Measurements from ENCODE around the gene C4orf33.
A peak's percentile ranks its signal among the peaks of the same experiment; 100 is the strongest.
"Not testable (repeated sequence)": the region's sequence is repeated elsewhere in the genome, so short reads cannot be mapped to it uniquely, and the experiment has no call there.

The C4orf33 gene

GRCh38 chr4:129095811-129096454 lies at the start of gene C4orf33:
TSS of gene C4orf33 (plus strand) at chr4:129096152. CDS start at chr4:129102611, 6,459 bp downstream.
- no peak for FAIRE-seq
- DNase-seq (ENCODE audit: low spot score): peak; percentile 72

- DNase-seq (ENCODE audit: low spot score): no peak
- no peak for FAIRE-seq
Observed at GRCh38 chr4:129059028-129059427, 36.9 kb upstream of the C4orf33 start.

DNA sequence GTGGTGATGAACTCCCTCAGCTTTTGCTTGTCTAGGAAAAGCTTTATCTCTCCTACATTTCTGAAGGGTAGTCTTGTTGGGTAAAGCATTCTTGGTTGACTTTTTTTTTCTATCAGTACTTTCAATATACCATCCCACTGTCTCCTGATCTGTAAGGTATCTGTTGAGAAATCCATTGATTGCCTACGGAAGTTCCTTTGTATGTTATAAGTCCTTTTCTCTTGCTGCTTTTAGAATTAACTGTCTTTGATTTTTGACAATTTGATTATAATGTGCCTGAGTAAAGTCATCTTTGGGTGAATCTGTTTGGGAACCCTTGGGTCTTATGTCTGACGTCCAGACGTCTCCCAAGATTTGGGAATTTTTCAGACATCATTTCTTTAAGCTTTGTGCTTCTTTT lies 33.4 kb upstream of the C4orf33 start:
- FAIRE-seq (no peak), DNase-seq (ENCODE audit: low spot score) (no peak)

- DNase-seq (ENCODE audit: low spot score) (no peak), FAIRE-seq (no peak)
Observed at GRCh38 chr4:129063640-129064039, 32.3 kb upstream of the C4orf33 start.

DNA sequence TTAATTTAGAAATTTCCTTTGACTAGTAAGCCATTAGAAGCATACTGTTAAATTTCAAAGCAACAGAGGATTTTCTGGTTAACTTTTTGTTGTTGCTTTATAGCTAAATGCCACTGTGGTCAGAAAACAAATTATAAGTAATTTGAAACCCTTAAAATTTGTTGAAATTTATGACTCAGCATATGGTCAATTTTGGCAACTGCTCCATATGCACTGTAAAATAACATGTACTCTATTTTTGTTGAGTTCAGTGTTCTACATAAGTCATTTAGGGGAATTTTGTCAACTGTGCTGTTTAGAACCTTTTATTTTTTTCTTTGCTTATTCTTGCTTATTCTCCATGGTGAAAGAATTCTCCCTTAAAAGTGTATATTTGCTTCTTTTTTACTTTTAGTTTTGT lies 31.2 kb upstream of the C4orf33 start:
- FAIRE-seq: no peak

DNA sequence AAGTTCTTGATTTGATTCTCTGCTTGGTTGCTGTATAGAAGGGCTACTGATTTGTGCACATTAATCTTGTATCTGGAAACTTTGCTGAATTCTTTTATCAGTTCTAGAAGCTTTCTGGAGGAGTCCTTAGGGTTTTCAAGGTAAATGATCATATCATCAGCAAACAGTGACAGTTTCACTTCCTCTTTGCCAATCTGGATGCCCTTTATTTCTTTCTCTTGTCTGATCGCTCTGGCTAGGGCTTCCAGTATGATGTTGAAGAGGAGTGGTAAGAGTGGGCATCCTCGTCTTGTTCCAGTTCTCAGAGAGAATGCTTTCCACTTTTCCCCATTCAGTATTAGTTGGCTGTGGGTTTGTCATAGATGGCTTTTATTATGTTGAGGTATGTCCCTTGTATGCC lies 26.4 kb upstream of the C4orf33 start:
- not testable (repeated sequence) for DNase-seq (ENCODE audit: low spot score); FAIRE-seq

More for the DNA sequence above, 31.2 kb upstream of the C4orf33 start:
- DNase-seq (ENCODE audit: low spot score): no peak

GRCh38 chr4:129077326-129077725 lies 18.6 kb upstream of the C4orf33 start:
- DNase-seq (ENCODE audit: low spot score) (no peak), FAIRE-seq (no peak)

GRCh38 chr4:129080129-129080528 lies 15.8 kb upstream of the C4orf33 start:
- DNase-seq (ENCODE audit: low spot score): no peak

DNA sequence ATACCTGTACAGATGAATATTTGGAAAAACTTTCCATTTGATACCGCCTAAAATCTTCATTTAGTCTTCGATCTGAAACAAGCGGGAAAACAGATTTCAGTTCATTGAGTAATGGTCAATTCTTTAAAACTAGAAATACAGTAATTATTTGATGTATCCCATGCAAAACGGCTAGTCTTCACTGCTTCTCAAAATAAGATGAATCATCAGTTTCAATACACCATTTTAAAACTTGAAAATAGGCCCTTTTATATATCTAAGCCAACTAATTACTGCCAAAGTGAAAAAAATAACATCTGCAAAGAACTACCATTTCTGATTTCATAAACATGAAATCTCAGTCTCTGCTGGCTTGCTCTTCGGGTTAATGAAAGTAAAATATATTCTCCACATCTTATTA lies 13.7 kb upstream of the C4orf33 start:
- FAIRE-seq (no peak), DNase-seq (ENCODE audit: low spot score) (no peak)

More at GRCh38 chr4:129080129-129080528, 15.8 kb upstream of the C4orf33 start:
- FAIRE-seq: no peak

DNA sequence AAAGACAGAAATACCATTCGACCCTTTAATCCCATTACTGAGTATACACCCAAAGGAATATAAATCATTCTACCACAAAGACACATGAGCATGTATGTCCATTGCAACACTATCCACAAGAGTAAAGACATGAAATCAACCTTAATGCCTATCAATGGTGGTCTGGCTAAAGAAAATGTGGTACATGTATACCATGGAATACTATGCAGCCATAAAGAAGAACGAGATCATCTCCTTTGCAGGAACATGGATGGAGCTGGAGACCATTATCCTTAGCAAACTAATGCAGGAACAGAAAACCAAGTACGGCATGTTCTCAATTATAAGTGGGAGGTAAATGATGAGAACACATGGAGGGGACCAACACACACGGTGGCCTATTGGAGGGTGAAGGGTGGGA lies 10.5 kb upstream of the C4orf33 start:
- DNase-seq (ENCODE audit: low spot score) (no peak), FAIRE-seq (no peak)

GRCh38 chr4:129087516-129087915 lies 8.4 kb upstream of the C4orf33 start:
- DNase-seq (ENCODE audit: low spot score): no peak
- FAIRE-seq: no peak

DNA sequence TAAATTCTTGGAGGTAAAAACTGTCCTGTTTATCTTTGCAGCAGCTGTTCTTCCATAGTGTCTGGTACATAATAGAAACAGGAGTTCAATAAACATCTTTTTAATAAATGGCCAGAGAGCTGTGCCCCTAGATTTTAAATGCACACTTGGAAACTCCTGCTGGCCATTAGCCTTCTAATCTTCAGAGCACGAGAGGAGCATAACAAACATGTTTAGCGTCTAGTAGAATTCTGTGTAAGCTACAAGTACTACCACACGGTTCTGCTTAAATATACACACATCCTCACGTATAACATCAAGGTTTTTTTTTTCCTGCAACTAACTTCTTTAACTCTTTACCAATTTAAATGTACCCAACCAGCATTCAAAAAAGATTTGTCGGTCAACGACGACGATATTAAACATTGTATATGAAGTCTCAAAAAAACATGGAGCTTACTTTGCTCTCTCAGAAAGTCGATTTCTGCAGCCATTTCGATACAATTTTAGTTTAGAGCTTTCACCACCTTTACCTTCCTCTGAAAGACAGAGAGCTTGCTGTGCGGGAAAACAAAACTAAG lies 3.2 kb upstream of the C4orf33 start:
- FAIRE-seq: no peak

DNA sequence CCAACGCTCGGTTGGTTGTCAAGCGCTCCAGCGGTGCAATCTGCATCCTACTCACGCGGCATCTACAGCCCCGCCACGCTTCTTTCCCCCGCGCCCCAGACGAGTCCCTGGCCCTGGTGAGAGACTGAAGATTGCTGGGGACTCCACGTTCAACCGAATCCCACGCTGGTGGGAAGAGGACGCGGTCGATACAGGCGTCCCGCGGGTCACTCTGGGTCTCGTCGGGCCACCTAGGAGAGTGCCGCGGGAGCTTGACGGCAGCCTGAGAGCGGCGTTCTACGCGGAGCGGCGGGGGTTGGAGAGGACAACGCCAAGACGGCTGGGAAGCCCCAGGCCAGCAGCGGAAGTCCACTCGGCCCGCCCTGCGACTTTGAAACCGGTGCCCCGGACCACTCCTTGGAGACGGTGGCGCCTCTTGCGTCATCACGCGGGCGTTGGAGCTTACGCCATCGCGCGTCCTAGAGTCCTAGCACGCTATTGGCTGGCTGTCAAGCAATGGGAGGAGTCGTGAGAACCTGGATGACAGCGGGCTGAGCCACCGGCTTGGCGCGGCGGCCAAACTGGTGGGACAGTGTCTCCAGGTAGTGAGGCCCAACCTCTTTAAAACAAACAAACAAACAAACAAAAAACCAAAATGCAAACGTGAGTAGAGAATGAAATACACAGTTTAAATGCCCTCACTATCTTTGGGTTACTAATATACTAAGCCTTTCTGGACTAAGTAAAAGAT lies 2.6 kb upstream of the C4orf33 start, which contains the start of gene SCLT1:
TSS of gene SCLT1 (minus strand) at position 349 of the 730 bp plus-strand sequence. CDS start 436 bp downstream, outside the sequence.
- FAIRE-seq: no peak
- peak; percentile 95 for DNase-seq (ENCODE audit: low spot score)

More for the DNA sequence above, 3.2 kb upstream of the C4orf33 start:
- DNase-seq (ENCODE audit: low spot score): no peak

DNA sequence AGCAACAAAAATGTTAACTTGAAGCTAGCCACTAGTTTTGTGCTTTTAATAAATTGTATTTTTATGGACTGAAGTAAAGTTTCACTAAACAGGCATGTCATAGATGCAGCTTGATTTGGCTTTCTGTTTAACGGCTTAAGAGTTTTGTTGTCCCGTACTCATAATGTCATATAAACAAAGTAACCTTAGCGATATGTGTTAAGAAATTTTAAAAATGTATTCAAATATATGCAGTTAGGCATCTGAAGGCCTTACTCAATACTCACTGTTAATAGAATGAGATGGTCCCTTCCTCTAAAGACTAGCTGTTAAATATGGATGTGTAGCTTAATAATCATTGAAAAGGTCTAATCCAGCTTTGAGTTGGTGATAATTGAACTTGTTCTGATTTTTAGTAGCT lies 1.6 kb upstream of the C4orf33 start:
- FAIRE-seq: no peak
- no peak for DNase-seq (ENCODE audit: low spot score)

GRCh38 chr4:129098531-129099001 lies 2.6 kb downstream of the C4orf33 start:
- DNase-seq (ENCODE audit: low spot score): no peak
- no peak for FAIRE-seq

DNA sequence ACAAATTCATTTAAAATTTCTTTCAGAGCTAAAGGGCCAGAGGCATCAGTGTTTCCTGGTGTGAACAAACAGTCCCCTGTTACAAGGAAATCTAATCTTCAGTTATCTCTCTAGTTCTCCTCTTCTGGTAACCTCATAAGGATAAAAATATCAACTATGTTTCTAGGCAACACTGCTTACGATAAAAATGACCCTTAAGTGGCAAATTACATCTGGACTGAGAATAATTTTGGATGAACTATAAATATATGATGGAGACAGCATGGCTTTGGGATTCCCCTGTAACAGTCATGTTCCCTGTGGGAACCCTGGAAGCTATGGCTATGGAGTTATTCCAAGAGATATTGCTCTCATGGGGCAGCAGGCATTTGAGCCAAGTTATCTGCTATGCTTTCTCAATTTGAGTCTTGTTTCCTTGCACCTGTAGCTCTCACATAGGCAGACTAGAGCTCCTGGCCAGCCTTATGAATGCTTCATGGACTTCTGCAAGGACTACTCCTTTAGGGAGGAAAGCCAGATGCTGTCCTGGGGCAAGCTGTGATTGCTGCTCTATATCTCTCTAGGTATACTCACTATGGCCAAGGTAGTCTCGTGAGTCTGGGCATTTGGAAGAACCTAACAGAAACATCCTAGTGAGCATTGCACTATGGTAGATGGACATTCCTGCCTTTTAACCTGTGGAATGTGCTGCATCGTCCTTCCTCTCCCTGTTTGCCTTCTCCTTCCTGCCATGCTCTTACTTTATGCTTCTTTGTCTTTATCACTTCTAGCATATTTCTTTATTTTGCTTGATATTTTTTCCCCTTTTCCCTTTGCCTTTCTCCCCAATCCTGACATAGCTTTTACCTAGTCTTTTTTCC lies 14.2 kb downstream of the C4orf33 start:
- no peak for DNase-seq (ENCODE audit: low spot score)
- no peak for FAIRE-seq

DNA sequence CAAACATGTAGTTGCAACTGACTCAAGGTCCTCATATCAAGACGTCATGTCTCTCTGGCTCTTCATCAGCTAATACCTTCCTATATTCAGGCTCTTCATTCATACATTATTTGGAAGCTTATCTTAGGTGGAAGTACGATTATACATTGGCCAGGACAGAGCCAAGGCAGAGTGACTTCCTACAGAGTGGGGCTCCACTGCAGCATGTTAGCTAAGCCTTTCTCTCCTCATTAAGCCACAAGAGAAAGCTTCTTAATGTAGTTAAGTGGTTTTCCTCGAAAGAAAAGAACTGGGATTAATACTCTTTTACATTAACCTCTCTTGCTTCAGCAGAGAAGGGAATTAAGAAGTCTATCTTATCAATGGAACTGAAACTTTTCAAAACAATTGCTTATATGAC lies 15.0 kb downstream of the C4orf33 start:
- no peak for FAIRE-seq

DNA sequence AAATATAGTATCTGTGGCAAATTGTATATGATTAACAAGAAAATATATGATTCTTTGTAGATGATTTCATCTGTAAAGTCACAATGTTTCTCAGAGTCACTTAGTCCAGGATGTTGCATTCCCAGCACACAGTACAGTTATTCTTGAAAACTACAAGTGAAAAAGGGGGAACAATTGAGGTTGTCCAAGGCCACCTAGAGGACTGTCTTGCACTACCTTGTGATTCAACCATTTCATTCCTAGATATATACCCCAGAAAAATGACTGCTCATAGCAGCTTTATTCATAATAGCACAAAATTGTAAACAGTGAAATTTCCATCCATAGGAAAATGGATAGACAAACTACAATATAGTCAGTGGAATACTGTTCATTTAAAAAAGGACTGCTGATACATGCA lies 16.0 kb downstream of the C4orf33 start:
- FAIRE-seq: no peak

More for the DNA sequence above, 15.0 kb downstream of the C4orf33 start:
- DNase-seq (ENCODE audit: low spot score): no peak

GRCh38 chr4:129113434-129113833 lies 17.5 kb downstream of the C4orf33 start:
- FAIRE-seq (no peak), DNase-seq (ENCODE audit: low spot score) (no peak)

More for the DNA sequence above, 16.0 kb downstream of the C4orf33 start:
- DNase-seq (ENCODE audit: low spot score): no peak

GRCh38 chr4:129113919-129114318 lies 18.0 kb downstream of the C4orf33 start:
- FAIRE-seq (no peak), DNase-seq (ENCODE audit: low spot score) (no peak)

DNA sequence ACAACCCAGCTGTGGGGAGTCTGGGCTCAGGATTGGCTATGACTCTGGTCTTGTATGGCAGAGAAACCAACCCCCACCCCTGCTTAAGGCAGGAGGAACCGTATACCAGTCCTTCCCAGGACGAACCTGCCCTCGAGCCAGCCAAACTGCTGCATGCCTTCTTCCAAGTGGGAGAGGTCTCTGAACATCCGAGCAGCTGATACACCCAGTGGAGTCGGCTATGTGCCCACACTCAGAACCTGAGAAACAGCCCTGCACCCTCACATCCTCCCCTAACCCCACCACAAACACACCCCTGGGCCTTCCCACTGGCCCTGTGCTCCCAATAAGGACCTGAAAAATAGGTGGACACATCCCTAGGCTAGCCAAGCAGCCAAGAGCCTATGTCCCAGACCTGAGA lies 21.8 kb downstream of the C4orf33 start:
- no peak for DNase-seq (ENCODE audit: low spot score)
- FAIRE-seq: no peak
